GF-D8 (cell line): ENCODE results near the gene RNF2.
"Not testable (repeated sequence)": the region's sequence is repeated elsewhere in the genome, so short reads cannot be mapped to it uniquely, and the experiment has no call there.

Experiments used
- DNase-seq: peaks from one replicate; lab custom pipeline; 2025; lab: John Stamatoyannopoulos, UW

Gene RNF2

DNA sequence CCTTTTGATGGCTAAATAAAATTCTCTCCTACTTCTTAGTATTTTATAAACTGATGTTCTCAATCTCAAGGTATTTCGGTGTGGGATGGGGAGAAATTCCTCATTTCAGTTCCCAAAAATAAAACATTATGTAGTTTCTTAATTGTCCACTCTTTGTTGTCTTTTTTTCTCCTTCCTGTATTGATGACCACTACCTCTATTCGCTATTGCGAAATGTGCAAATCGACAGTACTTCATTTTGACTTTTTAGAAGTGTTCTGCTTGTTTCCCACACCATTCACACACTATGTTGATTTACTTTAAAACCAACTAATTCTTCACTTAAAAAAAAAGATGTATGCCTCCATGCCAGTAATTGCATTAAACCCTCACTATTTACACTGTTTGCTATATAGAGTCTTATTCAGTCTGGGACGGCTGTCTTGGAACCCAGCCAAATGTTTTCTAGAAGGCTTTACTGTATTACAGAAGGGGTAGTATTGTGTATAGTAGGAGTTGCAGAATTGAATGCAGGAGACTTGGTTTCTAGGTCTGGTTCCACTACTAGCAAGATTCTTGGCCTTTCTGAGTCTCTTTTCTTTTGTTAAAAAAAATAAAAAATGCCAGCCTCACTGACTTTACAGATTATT lies 5.6 kb downstream of the RNF2 start:
- no peak for DNase-seq

DNA sequence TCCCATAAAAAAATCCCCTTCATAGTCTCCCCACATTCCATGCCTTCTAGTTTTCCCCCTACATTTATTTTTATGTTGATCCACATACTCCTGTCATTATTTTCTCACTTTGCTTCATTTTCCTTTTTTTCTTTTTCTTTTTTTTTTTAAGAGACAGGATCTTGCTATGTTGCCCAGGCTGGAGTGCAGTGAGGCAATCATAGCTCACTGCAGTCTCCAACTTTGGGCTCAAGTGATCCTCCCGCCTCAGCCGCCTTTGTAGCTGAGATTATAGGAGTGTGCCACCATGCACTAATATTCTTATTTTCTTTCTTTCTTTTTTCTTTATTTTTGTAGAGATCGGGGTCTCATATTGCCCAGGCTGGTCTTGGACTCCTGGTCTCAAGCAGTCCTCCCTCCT lies 7.8 kb downstream of the RNF2 start:
- DNase-seq = no peak

DNA sequence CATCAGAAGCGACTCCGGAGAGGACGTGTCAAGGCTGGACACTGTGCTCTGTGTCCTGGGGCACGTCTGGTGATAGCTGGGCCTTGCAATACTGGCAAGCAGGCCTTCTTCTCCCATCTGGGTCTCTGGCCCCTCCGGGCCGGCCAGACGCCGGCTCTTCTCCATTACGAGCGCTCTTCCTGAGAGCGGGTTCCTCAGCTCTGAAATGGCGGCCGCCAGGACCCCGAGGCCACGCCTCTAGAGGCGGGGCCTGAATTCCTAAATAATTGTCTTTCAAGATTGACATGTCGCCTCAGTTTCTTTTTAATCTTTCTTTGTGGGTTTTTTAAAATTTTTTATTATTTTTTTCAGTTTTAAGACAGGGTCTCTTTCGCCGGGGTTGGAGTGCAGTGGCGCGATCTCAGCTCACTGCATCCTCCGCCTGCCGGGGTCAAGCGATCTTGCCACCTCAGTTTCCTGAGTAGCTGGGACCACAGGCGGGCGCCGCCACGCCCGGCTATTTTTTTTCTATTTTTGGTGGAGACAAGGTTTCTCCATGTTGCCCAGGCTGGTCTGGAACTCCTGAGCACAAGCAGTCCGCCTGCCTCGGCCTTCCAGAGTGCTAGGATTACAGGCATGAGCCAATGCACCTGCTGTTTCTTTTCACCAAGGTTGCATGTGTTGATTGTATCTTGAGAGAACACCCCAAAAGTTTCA lies 9.2 kb downstream of the RNF2 start:
- no peak for DNase-seq

DNA sequence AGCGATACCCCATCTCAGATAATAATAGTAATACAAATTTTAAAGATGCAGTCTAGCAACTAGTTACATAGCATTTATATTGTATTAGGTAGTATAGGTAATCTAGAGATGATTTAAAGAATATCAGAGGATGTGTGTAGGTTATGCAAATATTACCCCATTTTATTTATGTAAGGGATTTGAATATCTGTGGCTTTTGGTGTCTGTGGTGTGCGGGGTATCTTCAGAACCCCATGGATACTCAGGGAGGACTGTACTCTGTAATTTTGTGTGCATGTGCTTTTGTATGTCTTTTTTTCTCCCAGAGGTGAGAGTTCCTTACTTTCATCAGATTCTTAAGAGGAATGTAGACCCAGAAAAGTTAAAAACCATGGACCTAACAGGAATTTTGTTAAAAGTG lies 12.8 kb downstream of the RNF2 start:
- no peak for DNase-seq

DNA sequence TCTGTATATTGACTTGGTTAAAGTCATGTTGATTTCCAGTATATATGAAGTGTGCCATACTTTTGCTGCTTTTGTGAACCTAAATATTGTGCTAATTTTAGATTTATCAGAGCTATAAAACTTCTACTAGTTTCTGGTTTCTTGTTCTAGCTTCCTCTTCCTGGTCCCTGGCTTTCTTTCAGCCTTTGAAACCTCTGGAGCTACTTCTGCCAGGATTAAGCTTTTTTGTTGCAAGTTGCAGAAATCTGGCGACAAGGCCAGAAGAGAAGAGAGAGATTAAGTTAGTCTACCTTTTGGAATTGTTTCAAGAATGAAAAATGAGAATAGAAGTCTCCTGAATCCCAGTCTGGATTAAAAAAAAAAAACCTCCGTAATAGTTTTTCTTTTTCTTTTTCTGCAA lies 13.5 kb downstream of the RNF2 start:
- no peak for DNase-seq

DNA sequence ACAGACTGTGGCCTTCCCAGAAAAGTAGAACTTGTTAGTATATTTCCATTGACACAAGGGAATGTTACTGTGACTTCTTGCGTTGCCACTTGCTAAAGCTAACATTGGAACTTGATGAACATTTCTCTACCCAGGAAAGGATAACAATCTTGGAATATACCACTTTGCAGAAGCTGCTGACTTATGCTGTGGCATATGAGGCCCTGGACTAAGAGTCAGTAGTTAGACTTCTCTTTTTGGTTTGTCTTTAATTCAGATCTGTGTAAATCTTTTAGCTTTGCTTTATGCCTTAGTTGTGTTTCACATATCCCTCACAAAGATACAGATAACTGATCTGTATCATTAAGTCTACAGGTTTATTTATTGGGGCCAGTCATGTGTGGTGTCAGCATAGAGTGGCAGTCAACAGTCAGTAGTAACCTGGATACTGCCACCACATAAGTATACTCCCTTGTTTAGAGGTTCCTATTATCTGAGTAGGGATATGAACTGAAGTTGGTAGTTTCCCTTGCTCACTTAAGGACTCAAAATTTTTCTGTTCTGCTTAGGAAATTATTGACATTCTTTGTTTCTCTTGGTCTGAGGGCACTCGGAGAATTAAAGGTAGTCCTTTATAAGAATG lies 14.7 kb downstream of the RNF2 start:
- peak; percentile 18 for DNase-seq

DNA sequence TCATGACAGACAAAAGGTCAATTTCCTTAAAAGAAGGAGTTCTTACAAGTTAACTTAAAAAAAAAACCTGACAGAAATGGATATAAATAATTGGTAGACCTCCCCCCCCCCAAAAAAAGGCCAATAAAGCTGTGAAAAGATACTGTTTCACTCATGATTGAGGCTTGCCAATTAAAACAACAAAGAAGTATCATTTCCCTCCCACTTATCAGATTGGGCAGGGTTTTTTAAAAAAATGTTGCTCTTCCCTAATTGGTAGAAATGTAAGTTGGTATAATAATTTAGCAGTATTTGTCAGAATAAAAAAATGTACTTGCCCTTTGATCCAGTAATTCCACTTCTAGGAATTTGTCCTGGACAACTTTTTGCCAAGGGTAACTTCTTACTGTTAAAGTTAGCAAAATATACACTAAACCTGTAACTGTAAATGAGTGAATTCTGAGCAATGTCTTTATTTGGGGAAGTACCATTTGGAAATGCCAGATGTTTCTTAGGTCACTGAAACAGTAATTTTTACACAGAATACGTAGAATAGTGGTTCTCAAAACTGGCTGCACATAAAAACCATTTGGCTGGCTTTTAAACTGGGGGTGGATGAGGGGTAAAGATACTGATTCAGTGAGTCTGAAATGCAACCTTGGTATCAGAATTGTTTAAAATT lies 17.5 kb downstream of the RNF2 start:
- DNase-seq = peak; percentile 31

DNA sequence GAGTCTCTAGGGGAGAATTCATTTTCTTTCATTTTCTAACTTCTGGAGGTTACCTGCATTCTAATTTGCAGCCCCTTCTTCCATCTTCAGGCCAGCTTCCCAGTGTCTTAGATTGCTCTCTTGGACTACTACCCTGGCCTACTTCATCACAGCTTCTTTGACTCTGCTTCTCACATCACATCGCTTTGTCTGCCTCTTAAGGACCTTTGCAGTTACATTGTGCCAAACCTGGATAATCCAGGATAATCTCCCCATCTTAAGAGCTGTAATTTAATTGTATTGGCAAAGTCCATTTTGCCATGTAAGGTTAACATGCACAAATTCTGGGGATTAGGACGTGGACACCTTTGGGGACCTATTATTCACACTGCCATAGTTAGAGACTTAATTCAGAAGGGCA lies 18.4 kb downstream of the RNF2 start:
- DNase-seq = no peak

DNA sequence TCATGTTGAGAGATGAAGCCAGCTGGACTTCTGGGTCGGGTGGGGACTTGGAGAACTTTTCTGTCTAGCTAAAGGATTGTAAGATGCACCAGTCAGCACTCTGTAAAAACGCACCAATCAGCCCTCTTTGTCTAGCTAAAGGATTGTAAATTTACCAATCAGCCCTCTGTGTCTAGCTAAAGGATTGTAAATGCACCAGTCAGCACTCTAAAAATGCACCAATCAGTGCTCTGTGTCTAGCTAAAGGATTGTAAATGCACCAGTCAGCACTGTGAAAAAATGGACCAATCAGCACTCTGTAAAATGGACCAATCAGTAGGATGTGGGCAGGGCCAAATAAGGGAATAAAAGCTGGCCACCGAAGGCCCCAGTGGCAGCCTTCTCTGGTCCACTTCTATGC lies 19.6 kb downstream of the RNF2 start:
- not testable (repeated sequence) for DNase-seq

DNA sequence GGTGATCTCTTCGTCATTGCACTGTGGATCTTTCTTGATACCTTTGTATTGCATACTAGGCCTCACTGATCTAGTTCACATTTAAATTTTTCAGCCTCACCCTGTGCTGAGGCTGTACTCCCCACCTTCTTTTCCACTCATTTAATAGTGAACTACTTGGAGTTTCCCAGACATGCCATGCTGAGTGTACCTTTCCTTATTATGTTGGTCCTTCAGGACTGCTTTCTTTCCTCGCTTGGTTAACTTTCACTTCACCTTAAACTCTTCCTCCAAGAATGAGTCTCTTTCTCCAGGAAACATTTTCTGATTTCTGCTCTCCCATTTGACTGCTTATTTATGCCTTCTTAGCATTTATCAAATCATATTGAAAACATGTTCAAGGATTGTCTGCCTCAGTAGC lies 20.8 kb downstream of the RNF2 start:
- DNase-seq = no peak

DNA sequence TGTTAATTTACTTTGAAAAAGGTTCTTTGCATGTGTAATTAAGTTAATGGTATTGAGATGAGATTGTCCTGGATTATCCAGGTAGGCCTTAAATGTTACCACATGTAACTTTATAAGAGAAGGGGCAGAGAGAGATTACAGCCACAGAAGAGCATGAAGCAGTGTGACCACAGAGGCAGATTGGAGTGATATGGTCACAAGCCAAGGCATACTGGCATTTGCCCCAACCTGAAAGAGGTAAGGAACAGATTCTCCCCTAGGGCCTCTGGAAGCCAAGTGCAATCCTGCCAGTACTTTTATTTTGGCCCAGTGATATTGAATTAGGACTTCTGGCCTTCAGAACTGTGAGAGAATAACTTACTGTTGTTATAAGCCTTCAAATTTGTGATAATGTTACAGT lies 23.0 kb downstream of the RNF2 start:
- DNase-seq = no peak

DNA sequence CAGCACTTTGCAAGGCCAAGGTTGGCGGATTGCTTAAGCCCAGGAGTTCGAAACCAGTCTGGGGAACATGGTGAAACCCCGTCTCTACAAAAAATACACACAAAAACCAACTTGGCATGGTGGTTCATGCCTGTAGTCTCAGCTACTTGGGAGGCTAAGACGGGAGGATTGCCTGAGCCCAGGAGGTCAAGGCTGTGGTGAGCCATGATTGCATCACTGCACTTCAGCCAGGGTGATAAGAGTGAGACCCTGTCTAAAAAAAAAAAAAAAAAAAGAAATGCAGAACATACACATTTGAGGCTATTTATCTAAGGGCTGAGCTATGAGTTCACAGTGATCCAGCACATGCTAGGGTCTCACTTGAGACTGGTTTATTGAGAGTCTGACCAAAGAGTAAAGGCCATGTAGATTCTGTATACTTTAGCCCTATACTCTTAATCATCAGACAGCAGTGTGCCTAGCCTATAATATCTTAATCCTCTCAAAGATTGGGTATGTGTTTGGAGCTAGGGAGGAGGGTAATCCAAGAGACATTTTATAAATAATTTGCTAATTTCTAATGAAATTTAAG lies 23.9 kb downstream of the RNF2 start:
- DNase-seq = no peak

DNA sequence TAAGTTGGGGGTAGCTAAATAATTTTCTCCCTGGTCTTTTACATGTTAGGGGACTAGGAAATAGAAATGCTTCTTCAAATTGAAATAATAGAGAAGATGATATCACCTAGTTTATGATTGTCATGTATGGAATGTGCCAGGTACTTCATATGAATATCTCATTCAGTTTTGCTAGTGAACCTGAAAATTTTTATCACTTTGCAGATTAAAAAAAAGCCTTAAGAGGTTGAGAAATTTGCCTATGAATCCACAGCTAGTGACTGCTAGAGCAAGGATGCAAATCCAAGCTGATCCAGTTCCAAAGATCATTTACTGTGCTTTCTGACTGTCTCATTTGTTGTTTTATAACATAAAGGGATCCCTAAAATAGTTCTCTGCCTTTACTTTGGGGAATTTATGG lies 24.7 kb downstream of the RNF2 start:
- DNase-seq = no peak

DNA sequence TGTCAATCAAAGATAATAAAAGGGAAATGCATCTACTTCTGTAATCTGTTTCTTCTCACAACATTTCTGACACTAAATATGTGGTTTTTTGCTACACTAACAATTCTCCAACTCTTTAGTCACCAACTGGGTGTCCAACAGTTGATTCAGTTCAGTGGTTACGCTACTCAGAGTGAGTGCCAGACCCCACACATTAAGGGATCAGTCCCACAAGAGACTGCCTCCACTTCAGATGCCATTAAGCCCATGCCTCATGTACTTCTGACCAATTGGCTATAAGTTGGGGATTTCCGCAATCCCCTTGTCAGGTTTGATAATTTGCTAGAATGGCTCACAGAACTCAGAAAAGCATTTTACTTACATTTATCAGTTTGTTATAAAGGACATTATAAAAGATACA lies 28.4 kb downstream of the RNF2 start:
- no peak for DNase-seq

DNA sequence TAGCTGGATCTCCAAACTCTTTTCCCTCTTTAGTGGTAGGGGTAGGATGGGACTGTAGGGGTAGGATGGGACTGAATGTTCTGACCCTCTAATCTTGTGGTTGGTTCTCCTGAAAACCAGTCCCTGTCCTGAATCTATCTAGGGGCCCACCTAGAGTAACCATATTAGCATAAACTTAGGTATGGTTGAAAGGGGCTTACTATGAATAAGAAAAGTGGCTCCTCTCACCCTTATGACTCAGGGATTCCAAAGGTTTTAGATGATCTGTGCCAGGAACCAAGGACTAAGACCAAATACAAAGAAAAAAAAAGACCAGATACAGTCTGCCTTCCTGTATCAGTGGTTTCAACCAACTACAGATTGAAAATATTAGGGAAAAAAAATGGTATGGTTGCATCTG lies 28.9 kb downstream of the RNF2 start:
- DNase-seq = no peak

DNA sequence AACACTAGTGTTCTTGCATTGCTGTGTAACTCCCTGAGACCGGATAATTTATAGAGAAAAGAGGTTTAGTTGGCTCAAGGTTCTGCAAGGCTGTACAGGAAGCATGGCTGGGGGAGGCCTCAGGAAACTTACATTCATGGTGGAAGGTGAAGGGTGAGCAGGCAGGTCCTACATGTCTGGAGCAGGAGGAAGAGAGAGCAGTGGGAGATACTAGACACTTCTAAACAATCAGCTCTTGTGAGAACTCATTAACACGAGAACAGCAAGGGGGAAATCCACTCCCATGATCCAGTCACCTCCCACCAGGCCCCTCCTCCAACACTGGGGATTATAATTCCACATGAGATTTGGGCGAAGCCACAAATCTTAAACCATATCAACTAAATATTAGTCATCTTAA lies 30.1 kb downstream of the RNF2 start:
- DNase-seq = no peak

DNA sequence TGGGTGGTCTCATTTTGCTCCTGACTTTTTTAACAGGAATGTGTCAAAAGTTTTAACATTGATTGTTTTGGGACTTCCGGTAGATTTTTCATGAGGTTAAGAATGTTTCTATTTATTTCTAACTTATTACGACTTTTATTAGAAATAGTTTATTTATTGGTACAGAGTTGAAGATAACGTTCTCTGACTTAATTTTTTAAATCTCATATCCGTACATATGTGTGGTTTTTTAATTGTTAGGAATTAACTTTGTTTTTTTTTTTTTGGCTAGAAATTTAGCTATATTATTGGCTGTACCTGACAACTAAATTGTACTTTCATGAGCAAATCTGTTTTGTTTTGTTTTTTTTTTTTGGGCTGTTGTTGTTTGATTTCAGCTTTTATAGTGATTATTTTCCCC lies 32.0 kb downstream of the RNF2 start:
- DNase-seq = no peak

DNA sequence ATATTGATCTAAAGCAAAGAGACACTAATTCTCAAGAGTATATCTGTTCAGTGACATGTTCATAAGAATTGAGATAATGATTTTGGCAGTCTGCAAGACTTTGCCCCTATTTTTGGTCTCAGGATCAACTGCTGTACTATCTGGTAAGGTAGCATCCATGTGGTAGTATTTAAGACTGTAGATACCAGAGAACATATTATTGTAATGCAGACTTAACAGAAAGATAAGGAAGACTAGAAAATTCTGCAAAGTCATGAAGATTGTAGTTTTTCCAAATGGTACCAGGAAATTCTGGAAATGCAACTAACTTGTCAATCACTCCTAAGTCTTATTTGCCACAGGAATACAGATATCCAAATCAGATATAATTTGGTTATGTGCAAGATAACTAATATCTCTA lies 35.1 kb downstream of the RNF2 start:
- DNase-seq = no peak

DNA sequence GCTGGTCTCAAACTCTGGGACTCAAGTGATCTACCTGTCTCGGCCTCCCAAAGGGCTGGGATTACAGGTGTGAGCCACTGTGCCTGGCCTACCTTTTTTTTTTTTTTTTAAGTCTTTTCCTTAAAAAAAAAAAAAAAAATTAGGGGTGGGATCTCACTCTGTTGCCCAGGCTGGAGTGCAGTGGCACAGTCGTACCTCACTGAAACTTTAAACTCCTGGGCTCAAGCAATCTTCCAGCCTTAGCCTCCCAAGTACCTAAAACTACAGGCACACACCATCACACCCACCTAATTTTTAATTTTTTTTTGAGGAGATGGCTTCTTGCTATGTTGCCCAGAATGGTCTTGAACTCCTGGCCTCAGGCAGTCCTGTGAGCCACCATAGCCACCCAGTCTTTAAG lies 38.5 kb downstream of the RNF2 start:
- DNase-seq = no peak

DNA sequence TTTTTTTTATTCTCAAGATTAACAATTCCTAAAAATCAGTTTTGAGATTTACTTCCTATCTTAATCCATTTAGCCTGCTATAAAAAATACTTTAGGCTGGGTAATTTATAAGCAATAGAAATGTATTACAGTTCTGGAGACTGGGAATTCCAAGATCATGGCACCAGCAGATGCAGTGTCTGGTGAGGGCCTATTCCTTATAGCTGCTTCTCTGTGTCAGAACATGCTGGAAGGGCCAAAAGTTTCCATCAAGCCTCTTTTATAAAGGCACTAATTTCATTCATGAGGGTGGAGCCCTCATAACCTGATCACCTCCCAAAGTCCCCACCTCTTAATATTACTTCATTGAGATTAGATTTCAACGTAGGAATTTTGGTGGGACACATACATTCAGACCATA lies 41.7 kb downstream of the RNF2 start:
- DNase-seq = no peak

DNA sequence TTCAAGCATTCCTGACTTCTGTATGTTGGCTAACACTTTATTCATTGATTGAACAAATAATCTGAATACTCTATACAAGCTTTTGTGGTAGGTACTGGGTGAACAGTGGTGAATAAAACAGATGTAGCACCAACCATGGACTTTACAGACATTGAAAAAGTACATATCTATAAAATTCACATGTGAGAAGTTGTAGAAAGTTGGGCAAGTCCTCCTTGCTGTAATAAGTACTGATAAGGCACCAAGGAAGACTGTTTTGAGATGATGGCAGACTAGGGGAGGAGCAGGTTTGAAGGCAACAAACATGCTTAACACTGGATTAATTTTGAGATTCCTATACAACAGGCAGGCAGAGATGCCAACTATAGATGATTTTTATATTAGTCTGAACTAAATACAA lies 42.4 kb downstream of the RNF2 start:
- DNase-seq = no peak

DNA sequence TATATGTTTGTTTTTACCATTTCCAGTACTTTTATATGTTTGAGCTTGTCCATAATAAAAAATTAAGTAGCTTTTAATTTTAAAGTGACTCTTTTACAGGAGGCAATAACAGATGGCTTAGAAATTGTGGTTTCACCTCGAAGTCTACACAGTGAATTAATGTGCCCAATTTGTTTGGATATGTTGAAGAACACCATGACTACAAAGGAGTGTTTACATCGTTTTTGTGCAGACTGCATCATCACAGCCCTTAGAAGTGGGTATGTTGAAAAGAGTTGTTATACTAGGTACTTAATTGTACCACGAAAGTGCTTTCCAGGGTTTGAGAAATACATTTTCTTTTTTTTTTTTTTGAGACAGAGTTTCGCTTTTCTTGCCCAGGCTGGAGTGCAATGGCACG lies 46.1 kb downstream of the RNF2 start:
- DNase-seq = no peak

DNA sequence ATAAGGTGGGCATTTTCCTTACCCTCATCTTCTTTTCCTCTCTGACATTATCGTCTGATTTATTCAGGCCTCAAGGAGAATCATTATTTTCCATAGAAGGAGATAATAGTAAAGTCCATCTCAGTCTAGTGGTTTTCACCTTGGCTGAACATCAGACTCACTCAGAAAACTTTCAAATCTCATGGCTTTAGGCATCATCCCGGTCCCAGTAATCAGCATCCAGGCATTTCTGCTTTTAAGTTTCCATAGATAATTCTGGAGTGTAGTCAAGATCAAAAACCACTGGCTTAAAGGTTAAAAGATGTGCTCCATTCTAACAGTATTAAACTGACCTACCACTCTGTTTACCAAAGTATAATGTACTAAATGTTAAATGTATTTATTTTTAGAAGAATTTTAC lies 49.4 kb downstream of the RNF2 start:
- DNase-seq = no peak
